ENCODE measurements around the gene CLCN2. TPM values are rescaled to one million over a fixed set of nuclear protein-coding genes. Genes with fewer than 3 reads are reported as not detected.
A peak's percentile ranks its signal among the peaks of the same experiment; 100 is the strongest.
"Not testable (repeated sequence)": the region's sequence is repeated elsewhere in the genome, so short reads cannot be mapped to it uniquely, and the experiment has no call there.

The CLCN2 gene
- total RNA-seq, 4 donors from 2014 or later, result 1.7 to 6.0 (median 4.0) TPM

GRCh38 chr3:184341925-184342324 lies 19.5 kb downstream of the CLCN2 start:
- H3K4me3 ChIP-seq (ENCODE audit: low read depth, poor library complexity, severe bottlenecking), result no peak overlapping the region
- WGBS, 2 donors, result 55 to 56% methylated on average over 7 of the region's 7 CpGs
- peak in 1 of 2 donors; percentile 83 for DNase-seq (ENCODE audit: low spot score in 2 of 2)
- intact Hi-C loops (cut with DNase I; ENCODE audit: low total_unique reads), result no loop called here
- TF ChIP-seq CTCF (IDR thresholded peaks at IDR 0.05), result no peak
- no peak for TF ChIP-seq POLR2A (IDR thresholded peaks at IDR 0.05)

- 64 to 67% methylated on average over 19 of the region's 19 CpGs for WGBS, 2 donors
- DNase-seq (ENCODE audit: low spot score in 2 of 2); H3K4me3 ChIP-seq (ENCODE audit: low read depth, poor library complexity, severe bottlenecking); intact Hi-C loops (cut with DNase I; ENCODE audit: low total_unique reads): not testable (repeated sequence)
Observed at GRCh38 chr3:184339451-184340135, 21.8 kb downstream of the CLCN2 start.

- 44 to 52% methylated on average over 8 of the region's 8 CpGs for WGBS, 2 donors
- intact Hi-C loops (cut with DNase I; ENCODE audit: low total_unique reads), result no loop called here
- peak in 1 of 2 donors; percentile 54 for DNase-seq (ENCODE audit: low spot score in 2 of 2)
- H3K4me3 ChIP-seq (ENCODE audit: low read depth, poor library complexity, severe bottlenecking), result no peak overlapping the region
- TF ChIP-seq CTCF (IDR thresholded peaks at IDR 0.05), result no peak
- TF ChIP-seq POLR2A (IDR thresholded peaks at IDR 0.05), result no peak
Observed at GRCh38 chr3:184339001-184339400, 22.4 kb downstream of the CLCN2 start.

- DNase-seq (ENCODE audit: low spot score in 2 of 2), result peak in 1 of 2 donors; percentile 92
- intact Hi-C loops (cut with DNase I; ENCODE audit: low total_unique reads), result no loop called here
- TF ChIP-seq POLR2A (IDR thresholded peaks at IDR 0.05), result no peak
- no peak for TF ChIP-seq CTCF (IDR thresholded peaks at IDR 0.05)
- no peak overlapping the region for H3K4me3 ChIP-seq (ENCODE audit: low read depth, poor library complexity, severe bottlenecking)
- WGBS, 2 donors, result 17 to 22% methylated on average over 18 to 32 of the region's 37 CpGs
Observed at GRCh38 chr3:184338511-184338945, 22.9 kb downstream of the CLCN2 start.

- intact Hi-C loops (cut with DNase I; ENCODE audit: low total_unique reads), result no loop called here
- 58 to 62% methylated on average over 7 of the region's 7 CpGs for WGBS, 2 donors
- no peak for DNase-seq (ENCODE audit: low spot score in 2 of 2)
- H3K4me3 ChIP-seq (ENCODE audit: low read depth, poor library complexity, severe bottlenecking), result no peak overlapping the region
- no peak for TF ChIP-seq CTCF (IDR thresholded peaks at IDR 0.05)
- TF ChIP-seq POLR2A (IDR thresholded peaks at IDR 0.05), result no peak
Observed at GRCh38 chr3:184337981-184338380, 23.4 kb downstream of the CLCN2 start.

GRCh38 chr3:184337399-184337714 lies 24.0 kb downstream of the CLCN2 start, which contains the start of gene FAM131A:
FAM131A (plus strand) TSS chr3:184337600; CDS start chr3:184337631, 31 bp downstream.
- no peak for DNase-seq (ENCODE audit: low spot score in 2 of 2)
- intact Hi-C loops (cut with DNase I; ENCODE audit: low total_unique reads), result no loop called here
- WGBS, 2 donors, result 24 to 34% methylated on average over 6 of the region's 6 CpGs
- TF ChIP-seq CTCF (IDR thresholded peaks at IDR 0.05) (no peak), POLR2A (IDR thresholded peaks at IDR 0.05) (no peak)
- H3K4me3 ChIP-seq (ENCODE audit: low read depth, poor library complexity, severe bottlenecking), result peak within 1 kb of the TSS; percentile 69
